DMS53 treated with DMSO at 0.1 percent for 48 hours (cell line): Measurements from ENCODE around the gene FUBP1.
"Not testable (repeated sequence)": the region's sequence is repeated elsewhere in the genome, so short reads cannot be mapped to it uniquely, and the experiment has no call there.

ENCODE experiments used
- DNase-seq: peaks from one replicate; lab custom pipeline; 2025; ENCODE audit not compliant: unreplicated experiment; lab: John Stamatoyannopoulos, UW

The FUBP1 gene, protein sequence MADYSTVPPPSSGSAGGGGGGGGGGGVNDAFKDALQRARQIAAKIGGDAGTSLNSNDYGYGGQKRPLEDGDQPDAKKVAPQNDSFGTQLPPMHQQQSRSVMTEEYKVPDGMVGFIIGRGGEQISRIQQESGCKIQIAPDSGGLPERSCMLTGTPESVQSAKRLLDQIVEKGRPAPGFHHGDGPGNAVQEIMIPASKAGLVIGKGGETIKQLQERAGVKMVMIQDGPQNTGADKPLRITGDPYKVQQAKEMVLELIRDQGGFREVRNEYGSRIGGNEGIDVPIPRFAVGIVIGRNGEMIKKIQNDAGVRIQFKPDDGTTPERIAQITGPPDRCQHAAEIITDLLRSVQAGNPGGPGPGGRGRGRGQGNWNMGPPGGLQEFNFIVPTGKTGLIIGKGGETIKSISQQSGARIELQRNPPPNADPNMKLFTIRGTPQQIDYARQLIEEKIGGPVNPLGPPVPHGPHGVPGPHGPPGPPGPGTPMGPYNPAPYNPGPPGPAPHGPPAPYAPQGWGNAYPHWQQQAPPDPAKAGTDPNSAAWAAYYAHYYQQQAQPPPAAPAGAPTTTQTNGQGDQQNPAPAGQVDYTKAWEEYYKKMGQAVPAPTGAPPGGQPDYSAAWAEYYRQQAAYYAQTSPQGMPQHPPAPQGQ

DNA sequence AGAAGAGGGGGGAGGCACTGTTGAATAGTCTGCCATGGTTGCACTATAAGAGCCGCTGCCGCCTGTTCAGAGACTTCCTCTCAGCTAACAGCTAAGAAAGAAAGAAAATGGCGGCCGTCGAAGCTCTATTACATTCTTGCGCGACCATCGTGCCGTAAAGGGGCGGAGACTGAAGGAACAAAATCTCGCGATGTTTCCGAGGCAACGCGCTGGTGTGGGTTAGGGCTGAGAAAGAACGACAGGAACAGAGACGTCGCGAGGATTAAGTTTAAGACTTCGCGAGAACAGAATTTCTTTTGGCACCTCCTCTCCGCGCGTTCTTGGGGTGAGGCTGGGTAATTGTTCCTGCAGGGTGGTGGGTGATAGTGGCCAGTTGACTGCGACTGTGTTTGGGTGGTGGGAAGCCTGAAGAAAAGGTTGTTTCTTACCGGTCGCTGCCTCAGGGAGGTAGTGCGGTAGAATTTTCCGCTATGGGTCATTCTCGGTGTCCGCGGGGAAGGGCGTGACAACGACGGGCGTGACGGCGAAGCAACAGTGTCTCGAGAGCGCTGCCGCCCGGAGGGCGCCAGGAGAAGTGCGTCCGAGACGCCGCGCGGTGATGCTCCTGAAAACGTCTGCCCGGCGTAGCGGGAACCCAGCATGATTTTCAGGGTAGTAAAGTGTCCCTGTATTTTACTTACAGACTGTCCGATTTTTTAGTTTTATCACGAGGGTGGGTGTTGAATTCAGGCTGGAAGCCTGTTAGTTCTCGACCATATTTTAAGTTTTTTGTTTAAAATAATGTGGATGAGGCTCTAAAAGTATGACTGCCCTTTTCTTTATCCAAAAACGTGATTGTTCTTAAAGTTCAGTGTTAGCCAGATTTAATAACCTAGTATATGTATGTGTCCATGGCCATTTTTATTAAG is at the start of gene FUBP1:
Gene FUBP1 (minus strand): TSS at position 104 of the 908 bp plus-strand sequence. CDS start 68 bp downstream, at position 36.
- peak; percentile 99 for DNase-seq

DNA sequence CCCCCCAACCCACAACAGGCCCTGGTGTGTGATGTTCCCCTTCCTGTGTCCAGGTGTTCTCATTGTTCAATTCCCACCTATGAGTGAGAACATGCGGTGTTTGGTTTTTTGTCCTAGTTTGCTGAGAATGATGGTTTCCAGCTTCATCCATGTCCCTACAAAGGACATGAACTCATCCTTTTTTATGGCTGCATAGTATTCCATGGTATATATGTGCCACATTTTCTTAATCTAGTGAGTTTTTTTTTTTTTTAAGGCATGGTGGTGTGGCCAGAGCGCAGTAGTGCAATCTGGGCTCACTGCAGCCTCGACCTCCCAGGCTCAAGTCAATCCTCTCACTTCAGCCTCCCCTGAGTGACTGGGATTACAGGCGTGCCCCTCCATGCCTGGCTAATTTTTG is 42.3 kb upstream of the FUBP1 start:
- not testable (repeated sequence) for DNase-seq

DNA sequence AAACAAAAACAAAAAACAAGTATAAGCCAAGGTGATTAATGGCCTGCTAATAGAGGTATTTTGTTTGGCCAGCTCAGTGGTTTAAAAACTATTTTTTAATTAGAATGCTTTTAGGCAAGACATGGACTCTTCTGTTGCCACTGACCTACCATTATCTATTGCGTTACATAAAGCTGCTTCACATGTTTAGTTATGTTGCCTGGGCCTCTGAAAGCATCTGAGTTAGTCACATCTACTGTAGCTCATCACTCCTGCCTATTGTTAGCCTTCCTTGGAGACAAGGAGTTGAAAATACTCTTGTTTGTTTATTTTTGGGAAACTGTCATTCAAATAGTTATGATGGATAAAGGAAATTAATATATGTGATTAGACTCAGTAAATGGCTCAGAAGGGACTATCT is 40.2 kb upstream of the FUBP1 start:
- no peak for DNase-seq

DNA sequence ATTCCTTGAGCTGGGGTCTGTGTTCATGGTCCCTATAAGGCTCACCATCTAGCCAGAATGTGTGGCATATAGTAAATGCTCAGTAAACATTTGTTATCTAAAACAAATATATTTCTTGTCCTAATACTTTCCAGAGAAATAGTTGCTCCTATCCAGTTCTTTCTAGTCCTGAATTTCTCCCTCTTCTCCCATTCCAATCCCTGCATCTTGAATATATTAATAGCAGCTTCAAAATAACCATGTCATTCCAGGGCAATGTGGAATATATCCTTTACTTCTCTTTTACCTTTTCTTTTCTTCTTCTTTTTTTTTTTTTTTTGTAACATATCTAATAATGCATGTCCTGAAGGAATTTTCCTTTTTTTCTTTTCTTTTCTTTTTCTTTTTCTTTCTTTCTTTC is 36.3 kb upstream of the FUBP1 start:
- DNase-seq = no peak

DNA sequence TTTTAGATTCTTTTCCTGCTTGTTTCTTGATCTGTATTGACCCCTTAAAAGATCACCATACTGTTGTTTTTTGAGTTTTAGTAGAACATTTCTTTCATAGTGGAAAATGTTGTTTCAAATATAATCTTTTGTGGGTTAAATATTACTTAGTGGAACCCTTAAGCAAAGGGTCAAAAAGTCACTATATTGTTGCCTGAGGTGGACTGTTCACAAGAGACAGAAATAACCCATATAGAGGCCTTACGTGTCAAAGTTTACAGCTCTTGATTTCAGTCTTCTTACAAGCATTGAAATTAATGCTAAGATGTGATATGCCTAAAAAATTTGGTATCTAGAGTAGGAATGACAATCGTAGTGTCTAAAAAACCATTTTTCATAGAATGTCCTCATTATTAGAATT is 32.2 kb upstream of the FUBP1 start:
- no peak for DNase-seq

DNA sequence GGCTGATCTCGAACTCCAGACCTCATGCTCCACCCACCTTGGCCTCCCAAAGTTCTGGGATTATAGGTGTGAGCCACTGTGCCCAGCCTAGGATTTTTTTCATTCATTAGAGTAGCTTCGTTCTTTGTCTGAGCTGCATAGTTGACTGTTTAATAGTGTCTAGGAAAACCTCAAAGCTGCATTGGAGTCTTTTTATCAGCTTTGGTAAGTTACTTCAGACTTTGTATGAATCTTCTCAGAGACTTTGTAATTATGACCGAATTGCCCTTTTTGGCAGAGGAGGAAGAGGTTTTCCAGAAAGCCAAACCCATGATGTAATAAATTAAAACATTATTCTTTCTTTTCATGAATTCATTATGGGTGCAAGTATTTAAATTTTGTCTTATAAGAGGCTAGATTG is 31.0 kb upstream of the FUBP1 start:
- no peak for DNase-seq

DNA sequence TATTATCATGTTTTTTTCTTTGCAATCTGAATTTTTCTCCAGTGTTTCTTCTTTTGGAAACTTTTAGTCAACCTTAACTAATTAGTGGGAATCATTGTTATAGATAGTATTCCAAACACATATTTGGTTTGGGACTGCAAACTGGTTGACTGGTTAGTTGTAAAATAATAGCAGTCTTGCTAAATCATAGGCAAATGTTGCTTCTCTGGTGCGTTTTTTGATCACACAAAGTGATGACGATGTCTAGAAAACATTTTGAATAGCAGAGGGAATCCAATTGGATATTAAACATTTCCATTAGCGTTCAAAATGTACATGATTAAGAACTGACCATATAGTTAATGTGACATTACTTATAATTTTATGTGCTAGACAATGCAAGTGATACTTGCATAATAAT is 30.4 kb upstream of the FUBP1 start:
- DNase-seq = no peak

DNA sequence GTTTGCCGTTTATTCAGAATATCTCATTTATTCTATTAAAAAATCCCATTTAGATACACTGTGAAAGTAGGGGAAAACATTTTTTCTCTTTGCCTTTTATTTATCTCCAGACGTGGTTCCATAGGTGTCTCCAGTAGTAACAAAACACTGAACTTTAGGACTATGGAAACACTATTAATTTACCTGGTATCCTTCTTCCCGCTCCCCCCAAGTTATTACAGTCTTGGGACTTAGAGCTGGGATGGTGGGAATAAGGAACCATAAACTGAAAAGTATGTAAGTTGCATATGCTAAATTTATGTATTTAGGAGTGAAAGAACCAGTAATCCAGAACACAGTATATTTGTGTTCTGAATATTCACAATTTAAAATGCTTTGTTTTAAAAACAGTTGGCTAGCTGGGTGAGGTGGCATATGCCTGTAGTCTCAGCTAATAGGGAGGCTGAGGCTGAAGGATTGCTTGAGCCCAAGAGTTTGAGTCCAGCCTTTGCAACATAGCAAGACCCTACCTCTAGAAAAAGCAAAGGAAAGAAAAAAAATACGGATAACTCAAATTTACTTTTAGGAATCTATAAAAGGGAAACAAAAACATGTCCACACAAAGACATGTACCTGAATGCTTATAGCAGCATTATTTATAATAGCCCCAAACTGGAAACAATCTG is 28.9 kb upstream of the FUBP1 start:
- DNase-seq = no peak

DNA sequence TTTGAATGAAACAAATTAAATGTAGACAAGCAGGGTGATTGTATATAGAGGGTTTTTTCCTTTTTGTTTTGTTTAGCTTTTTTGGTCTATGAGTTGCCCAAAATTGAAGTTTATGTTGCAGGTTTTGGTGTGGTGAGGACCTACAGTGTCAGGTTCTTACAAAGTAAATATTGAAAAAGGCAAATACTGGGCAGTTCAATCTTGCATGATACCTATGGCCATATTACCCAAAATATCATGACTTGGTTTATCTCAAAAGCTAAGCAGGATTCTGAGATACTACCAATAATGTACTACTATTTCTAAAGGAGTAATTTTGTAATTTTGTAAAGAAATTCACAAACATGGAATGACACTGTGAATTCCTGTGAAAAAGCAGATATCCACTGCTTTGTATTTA is 27.6 kb upstream of the FUBP1 start:
- DNase-seq = no peak

DNA sequence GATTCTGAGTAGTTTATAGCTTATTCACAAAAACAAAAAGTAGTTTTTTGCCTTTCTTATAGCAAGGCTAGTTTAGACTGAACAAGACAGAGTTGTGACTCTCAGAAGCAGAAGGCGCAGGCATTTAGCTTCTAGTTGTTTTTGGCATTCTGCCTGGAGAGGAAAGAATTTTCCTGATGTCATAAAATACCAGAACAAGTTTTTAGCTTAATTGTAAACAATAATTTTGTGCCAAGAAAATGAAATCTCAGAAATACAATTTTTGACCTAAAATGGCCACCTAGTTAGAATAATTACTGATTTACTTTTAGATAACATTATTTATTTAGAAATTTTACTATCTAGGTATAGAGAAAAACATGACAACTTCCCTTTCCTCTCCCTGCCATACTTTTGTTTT is 26.9 kb upstream of the FUBP1 start:
- DNase-seq = peak; percentile 27

DNA sequence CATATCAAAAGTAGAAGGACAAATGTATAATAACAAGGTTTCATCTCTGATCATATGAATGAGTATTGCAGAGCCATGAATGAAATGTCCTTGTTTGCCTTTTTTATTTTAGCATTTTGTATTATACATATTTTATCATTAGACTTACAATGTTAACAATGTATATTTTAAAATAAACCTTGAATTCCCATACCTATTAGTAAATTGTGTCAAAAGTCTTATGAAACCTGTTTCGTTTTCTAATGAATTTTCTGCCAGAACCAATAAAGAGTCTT is 26.5 kb upstream of the FUBP1 start:
- no peak for DNase-seq

DNA sequence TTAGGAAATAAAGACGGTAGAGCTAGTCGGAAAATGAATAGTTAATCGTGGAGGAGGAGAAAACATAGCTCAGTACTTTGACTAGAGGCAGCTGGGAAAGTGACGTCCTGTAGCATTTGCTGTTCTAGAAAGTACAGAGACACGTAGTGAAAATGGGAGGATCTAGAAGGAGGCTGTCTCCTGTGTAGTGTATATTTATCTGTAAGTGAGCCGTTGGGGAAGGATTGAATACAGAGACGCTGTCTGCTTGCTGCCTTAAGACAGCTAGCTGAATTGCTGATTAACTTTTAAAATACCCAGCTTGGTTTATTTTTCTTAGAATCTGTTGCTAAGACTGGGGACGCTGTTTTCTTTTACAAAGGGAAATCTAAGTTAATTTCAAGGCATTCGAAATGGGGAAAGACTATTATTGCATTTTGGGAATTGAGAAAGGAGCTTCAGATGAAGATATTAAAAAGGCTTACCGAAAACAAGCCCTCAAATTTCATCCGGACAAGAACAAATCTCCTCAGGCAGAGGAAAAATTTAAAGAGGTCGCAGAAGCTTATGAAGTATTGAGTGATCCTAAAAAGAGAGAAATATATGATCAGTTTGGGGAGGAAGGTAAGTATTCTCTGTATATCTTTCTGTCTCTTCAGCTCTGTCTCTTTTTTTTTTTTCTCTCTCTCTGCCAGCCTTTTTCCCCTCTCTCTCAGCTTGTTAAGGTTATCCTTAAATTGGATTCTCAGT is 26.0 kb upstream of the FUBP1 start, which contains the start of gene DNAJB4:
Gene DNAJB4 (plus strand): TSS at position 221 of the 729 bp plus-strand sequence. CDS start 172 bp downstream, at position 393.
- DNase-seq = peak; percentile 98

DNA sequence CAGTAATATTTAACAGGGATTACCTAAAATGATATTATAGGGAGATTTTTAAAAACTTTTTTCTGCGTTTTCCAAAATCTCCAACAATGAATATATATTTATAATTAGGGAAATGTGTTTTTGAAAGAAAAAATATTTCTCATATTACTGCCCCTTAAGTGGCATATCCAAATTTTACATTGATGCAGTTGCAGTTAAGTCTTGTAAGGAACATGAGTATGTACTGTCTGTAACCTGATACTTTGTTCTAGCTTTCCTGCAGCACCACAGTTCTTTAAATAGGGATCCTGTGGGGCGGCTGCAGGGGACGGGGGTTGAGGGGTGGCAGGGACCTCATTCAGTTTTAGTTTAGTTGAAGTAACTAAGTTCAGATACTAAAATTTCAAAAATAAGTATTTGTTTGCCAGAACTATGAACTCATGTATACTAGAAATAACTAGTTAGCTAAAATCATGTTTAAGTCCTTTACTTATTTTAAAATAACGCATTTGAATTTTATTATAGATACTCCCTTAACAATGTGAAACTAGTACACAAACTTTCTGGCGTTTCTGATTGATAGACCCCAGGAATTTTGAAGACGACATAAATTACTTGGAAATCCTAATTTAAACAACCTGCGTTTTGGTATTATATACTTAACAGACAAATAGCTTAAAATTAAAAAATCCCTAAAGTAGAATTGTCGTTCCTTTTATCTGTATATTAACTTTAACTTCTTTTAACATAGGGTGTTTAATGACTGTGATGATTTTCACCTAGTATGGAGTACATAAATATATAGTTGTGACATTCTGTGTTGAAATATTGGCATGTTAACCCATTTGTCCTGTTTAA is 25.2 kb upstream of the FUBP1 start:
- DNase-seq = peak; percentile 86

DNA sequence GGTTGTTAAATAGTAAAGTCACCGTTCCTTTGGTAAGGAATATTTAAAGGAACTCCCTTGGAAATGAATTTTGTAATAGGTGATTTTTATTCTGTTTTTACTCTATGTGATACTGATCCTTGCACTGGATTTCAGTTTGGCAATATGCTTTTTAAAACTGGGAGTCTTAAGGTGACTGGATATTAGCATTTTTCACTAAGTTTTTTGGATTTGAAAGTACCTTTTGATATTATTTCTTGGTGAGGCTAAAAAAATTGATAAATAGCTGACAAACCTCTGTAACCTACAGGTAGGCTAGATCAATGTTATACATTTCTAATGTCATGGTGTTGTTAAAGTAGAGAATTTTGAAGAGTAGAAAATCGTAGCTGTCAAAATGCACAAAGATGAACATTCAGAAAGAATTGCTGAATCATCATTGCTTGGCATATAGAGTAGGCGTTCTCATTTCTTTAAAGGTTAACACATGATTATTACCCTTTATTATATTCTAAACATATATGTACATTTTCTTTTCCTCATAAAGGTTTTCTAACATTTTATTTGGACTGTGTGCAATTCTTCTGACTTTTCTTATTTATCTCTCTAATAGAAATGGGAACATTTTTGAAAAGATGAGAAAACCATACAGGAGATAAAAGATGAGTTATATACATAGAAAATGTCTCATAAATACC is 24.3 kb upstream of the FUBP1 start:
- peak; percentile 60 for DNase-seq

DNA sequence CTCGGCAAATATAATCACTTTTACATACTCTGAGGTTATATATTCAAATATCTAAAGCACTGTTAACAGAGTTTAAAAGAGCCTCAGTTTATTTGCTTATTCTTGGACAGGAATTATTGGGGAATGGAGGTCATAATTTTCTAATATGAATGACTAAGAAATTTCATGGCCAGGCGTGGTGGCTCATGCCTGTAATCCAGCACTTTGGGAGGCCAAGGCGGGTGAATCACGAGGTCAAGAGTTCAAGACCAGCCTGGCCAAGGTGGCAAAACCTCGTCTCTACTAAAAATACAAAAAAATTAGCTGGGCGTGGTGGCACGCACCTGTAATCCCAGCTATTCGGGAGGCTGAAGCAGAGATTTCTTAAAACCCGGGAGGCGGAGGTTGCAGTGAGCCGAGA is 21.7 kb upstream of the FUBP1 start:
- DNase-seq = not testable (repeated sequence)

DNA sequence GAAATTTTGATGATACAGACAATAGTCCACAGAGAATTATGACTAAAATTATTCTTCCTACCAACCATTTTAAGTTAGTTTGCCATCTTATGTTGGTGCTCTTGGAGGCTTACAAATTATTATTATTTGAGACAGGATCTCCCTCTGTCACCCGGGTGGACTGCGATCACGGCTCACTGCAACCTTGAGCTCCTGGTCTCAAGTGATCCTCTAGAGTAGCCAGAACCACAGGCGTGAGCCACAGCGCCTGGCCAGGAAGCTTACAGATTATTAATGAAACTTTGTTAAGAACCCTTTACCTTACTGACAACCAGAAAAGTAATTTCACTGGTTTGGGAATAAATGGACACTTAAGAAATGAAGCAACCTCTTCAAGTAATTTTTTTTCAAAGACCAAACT is 17.9 kb upstream of the FUBP1 start:
- DNase-seq = no peak

DNA sequence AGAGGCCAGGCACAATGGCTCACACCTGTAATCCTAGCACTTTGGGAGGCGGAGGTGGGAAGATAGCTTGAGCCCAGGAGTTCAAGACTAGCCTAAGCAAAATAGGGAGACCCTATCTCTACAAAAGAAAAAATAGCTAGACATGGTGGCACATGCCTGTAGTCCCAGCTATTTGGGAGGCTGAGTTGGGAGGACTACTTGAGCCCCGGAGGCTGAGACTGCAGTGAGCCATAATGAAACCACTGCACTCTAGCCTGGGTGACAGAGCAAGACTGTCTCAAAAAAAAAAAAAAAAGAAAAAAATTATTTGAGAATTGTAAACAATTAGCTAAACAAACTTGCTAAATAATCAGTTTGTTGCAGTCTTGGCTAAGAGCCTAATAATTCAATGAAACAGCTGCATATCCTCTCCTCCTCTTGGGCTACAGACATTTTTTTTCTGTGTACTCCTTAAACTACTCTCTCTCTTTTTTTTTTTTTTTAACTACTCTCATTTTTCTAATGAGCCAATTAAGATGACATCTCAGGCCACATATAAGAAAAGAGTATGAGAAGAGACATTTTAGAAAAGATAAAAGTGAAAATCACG is 15.3 kb upstream of the FUBP1 start:
- DNase-seq = no peak

DNA sequence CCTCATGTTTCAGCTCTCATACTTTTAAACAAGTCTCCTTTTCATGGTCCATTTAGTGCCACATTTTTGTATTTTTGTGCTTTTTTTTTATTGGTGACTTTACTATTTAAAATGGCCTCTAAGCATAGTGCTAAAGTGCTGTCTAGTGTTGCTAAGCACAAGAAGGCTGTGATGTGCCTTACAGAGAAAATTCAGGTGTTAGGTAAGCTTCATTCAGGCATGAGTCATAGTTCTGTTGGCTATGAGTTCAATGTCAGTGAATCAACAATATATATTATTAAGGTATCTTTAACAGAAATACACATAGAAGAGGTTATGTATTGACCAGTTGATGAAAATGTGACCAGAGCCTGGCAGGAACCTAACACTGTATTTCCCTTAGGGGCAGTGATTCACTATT is 12.8 kb upstream of the FUBP1 start:
- no peak for DNase-seq
